Cardiac muscle cell (in vitro differentiated cells and primary cell): ENCODE measurements around the gene PDE1A. TPM values are rescaled to one million over a fixed set of nuclear protein-coding genes. Genes with fewer than 3 reads are reported as not detected.

Source experiments
- DNase-seq, 2 donors: peaks; one replicate each; pipeline versions ENCODE4 v3.0.0 to v3.0.0-alpha.2; 2010 to 2017; ENCODE audit warnings: low read depth in 1 of 2, low spot score in 1 of 2
- H3K27ac ChIP-seq: fragments of 200-600 bp; sonication (generic); 2 replicates; pipeline ENCODE4 v1.5.1; 2016
- H3K27me3 ChIP-seq: fragments of 200-600 bp; sonication (generic); 2 replicates; pipeline ENCODE4 v1.6.0; 2016; ENCODE audit warnings: control low read depth
- H3K36me3 ChIP-seq: fragments of 200-600 bp; sonication (generic); 2 replicates; pipeline ENCODE4 v1.5.1; 2016; ENCODE audit warnings: control low read depth
- H3K4me1 ChIP-seq: fragments of 200-600 bp; sonication (generic); 2 replicates; pipeline ENCODE4 v1.8.1; 2017; ENCODE audit warnings: low read depth, mild to moderate bottlenecking, mixed run types
- H3K4me3 ChIP-seq: fragments of 200-600 bp; sonication (generic); 2 replicates; pipeline ENCODE4 v1.5.1; 2016; ENCODE audit warnings: mild to moderate bottlenecking
- H3K9me3 ChIP-seq: fragments of 200-600 bp; sonication (generic); 2 replicates; pipeline ENCODE4 v1.5.1; 2017; ENCODE audit warnings: low read depth, mild to moderate bottlenecking, control low read depth
- polyA plus RNA-seq: library from polyadenylated mRNA; unstranded; fragments of >200 nt; fragmentation: Nextera tagmentation; extraction: Ambion mirVana; gene quantifications from 2 replicates; pipeline ENCODE4 v1.2.1, GENCODE V29; 2016
- total RNA-seq: library from RNA; depleted of rRNA; stranded (reverse); fragments of >200 nt; gene quantifications from 2 replicates; pipeline ENCODE4 v1.2.3, GENCODE V29; 2016
- TF ChIP-seq, protein P1 (sequence below): IDR thresholded peaks from 2 replicates; pipeline ENCODE4 v1.5.1; 2012; ENCODE audit warnings: low read depth, mild to moderate bottlenecking, low read length

PDE1A gene
- total and polyA plus RNA-seq, 2 experiments from 2014 or later = 0.06 to 0.60 TPM

DNA sequence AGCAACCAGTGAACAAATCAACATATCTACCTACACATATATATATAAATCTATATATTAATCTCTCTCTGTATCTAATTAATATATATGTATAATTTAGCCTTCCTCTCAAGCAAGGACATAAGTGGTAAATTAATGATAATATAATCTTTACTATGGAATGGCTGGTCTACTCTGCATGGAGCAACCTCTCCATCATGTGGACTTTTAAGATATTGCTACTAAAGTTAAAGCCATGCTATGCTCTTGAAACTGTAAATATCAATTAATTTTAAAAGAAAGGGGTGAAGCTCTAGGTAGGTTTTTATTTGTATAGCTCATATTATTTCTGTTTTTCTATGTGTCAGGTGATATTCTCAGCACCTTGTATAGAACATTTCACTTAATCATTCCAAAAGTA is 294.2 kb downstream of the PDE1A start:
- no peak for DNase-seq
- no peaks in the 10 kb centered on the region for H3K4me1 ChIP-seq
- H3K27ac ChIP-seq = no peak overlapping the region
- H3K27me3 ChIP-seq = no peaks in the 10 kb centered on the region
- H3K9me3 ChIP-seq = no peaks in the 10 kb centered on the region
- TF ChIP-seq, protein P1, sequence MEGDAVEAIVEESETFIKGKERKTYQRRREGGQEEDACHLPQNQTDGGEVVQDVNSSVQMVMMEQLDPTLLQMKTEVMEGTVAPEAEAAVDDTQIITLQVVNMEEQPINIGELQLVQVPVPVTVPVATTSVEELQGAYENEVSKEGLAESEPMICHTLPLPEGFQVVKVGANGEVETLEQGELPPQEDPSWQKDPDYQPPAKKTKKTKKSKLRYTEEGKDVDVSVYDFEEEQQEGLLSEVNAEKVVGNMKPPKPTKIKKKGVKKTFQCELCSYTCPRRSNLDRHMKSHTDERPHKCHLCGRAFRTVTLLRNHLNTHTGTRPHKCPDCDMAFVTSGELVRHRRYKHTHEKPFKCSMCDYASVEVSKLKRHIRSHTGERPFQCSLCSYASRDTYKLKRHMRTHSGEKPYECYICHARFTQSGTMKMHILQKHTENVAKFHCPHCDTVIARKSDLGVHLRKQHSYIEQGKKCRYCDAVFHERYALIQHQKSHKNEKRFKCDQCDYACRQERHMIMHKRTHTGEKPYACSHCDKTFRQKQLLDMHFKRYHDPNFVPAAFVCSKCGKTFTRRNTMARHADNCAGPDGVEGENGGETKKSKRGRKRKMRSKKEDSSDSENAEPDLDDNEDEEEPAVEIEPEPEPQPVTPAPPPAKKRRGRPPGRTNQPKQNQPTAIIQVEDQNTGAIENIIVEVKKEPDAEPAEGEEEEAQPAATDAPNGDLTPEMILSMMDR = no peak
- no peak overlapping the region for H3K4me3 ChIP-seq
- H3K36me3 ChIP-seq = no peaks in the 10 kb centered on the region

GRCh38 chr2:182128821-182129707 is 297.8 kb downstream of the PDE1A start:
- TF ChIP-seq, protein P1 = no peak
- H3K27me3 ChIP-seq = no peaks in the 10 kb centered on the region
- H3K4me1 ChIP-seq = no peaks in the 10 kb centered on the region
- H3K27ac ChIP-seq = no peak overlapping the region
- DNase-seq = no peak
- H3K4me3 ChIP-seq = no peak overlapping the region
- H3K9me3 ChIP-seq = no peaks in the 10 kb centered on the region
- H3K36me3 ChIP-seq = no peaks in the 10 kb centered on the region

- no peaks in the 10 kb centered on the region for H3K4me1 ChIP-seq
- no peaks in the 10 kb centered on the region for H3K27me3 ChIP-seq
- TF ChIP-seq, protein P1 = no peak
- DNase-seq = no peak
- no peak overlapping the region for H3K27ac ChIP-seq
- H3K4me3 ChIP-seq = no peak overlapping the region
- H3K36me3 ChIP-seq = no peaks in the 10 kb centered on the region
- H3K9me3 ChIP-seq = no peaks in the 10 kb centered on the region
Observed at GRCh38 chr2:182117196-182117595, 309.6 kb downstream of the PDE1A start.

GRCh38 chr2:182116774-182117173 is 310.1 kb downstream of the PDE1A start:
- no peaks in the 10 kb centered on the region for H3K36me3 ChIP-seq
- H3K4me3 ChIP-seq = no peak overlapping the region
- H3K9me3 ChIP-seq = no peaks in the 10 kb centered on the region
- TF ChIP-seq, protein P1 = no peak
- no peaks in the 10 kb centered on the region for H3K4me1 ChIP-seq
- DNase-seq = no peak
- no peaks in the 10 kb centered on the region for H3K27me3 ChIP-seq
- H3K27ac ChIP-seq = no peak overlapping the region

DNA sequence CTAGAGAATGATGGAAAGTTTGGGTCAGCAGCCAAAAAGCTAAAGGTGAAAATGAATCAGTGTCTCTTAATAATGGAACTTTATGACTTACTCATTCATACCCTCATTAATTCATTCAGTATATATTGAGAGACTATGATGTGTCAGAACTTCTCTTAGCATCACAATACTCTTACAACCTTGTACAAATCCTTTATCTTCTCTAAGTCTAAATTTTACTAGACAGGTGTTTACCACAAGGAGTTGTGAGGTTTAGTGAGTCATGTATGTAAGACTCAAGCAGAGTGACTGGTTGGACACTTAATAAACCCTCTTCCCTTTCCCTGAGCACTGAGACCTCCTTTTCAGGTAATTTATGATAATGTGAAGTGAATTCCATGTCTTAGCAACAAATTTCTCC is 311.6 kb downstream of the PDE1A start:
- no peak overlapping the region for H3K4me3 ChIP-seq
- no peak for DNase-seq
- H3K27ac ChIP-seq = no peak overlapping the region
- H3K36me3 ChIP-seq = no peaks in the 10 kb centered on the region
- TF ChIP-seq, protein P1 = no peak
- no peaks in the 10 kb centered on the region for H3K27me3 ChIP-seq
- H3K4me1 ChIP-seq = no peaks in the 10 kb centered on the region
- no peaks in the 10 kb centered on the region for H3K9me3 ChIP-seq
